Measurements from ENCODE around the gene MATN4. TPM values are rescaled to one million over a fixed set of nuclear protein-coding genes. Genes with fewer than 3 reads are reported as not detected.

MATN4 gene
- polyA plus RNA-seq, 1 donor from 2014 or later = not detected

Other genes starting within 250 kb of the MATN4 start
- not detected for gene KCNS1, start 207.2 kb downstream of the MATN4 start, polyA plus RNA-seq
- not detected for gene WFDC5, start 193.1 kb downstream of the MATN4 start, polyA plus RNA-seq
- gene WFDC12, start 183.8 kb downstream of the MATN4 start, polyA plus RNA-seq = not detected
- 0.65 TPM for gene PI3, start 133.4 kb downstream of the MATN4 start, polyA plus RNA-seq
- not detected for gene SEMG1, start 101.3 kb downstream of the MATN4 start, polyA plus RNA-seq
- not detected for gene SEMG2, start 86.9 kb downstream of the MATN4 start, polyA plus RNA-seq
- not detected for gene SLPI, start 53.7 kb downstream of the MATN4 start, polyA plus RNA-seq
- gene RBPJL, start 1.5 kb downstream of the MATN4 start, polyA plus RNA-seq = not detected
- gene SDC4, start 40.1 kb upstream of the MATN4 start, polyA plus RNA-seq = not detected
- 24.4 TPM for gene SYS1, start 54.9 kb upstream of the MATN4 start, polyA plus RNA-seq
- not detected for gene TP53TG5, start 70.0 kb upstream of the MATN4 start, polyA plus RNA-seq
- gene DBNDD2, start 100.0 kb upstream of the MATN4 start, polyA plus RNA-seq = not detected
- 69.3 TPM for gene PIGT, start 107.8 kb upstream of the MATN4 start, polyA plus RNA-seq
- gene WFDC2, start 161.5 kb upstream of the MATN4 start, polyA plus RNA-seq = 2.2 TPM
- not detected for gene SPINT3, start 207.3 kb upstream of the MATN4 start, polyA plus RNA-seq
- not detected for gene WFDC6, start 231.2 kb upstream of the MATN4 start, polyA plus RNA-seq
- gene EPPIN, start 239.1 kb upstream of the MATN4 start, polyA plus RNA-seq = not detected

Measured in IgD-negative memory B cell (primary cell).